DMS79 treated with DMSO at 0.1 percent for 48 hours (cell line): Measurements from ENCODE around the gene MRPL47.
"Not testable (repeated sequence)": the region's sequence is repeated elsewhere in the genome, so short reads cannot be mapped to it uniquely, and the experiment has no call there.

Source experiments
- DNase-seq: peaks from one replicate; lab custom pipeline; 2025; lab: John Stamatoyannopoulos, UW

The MRPL47 gene

DNA sequence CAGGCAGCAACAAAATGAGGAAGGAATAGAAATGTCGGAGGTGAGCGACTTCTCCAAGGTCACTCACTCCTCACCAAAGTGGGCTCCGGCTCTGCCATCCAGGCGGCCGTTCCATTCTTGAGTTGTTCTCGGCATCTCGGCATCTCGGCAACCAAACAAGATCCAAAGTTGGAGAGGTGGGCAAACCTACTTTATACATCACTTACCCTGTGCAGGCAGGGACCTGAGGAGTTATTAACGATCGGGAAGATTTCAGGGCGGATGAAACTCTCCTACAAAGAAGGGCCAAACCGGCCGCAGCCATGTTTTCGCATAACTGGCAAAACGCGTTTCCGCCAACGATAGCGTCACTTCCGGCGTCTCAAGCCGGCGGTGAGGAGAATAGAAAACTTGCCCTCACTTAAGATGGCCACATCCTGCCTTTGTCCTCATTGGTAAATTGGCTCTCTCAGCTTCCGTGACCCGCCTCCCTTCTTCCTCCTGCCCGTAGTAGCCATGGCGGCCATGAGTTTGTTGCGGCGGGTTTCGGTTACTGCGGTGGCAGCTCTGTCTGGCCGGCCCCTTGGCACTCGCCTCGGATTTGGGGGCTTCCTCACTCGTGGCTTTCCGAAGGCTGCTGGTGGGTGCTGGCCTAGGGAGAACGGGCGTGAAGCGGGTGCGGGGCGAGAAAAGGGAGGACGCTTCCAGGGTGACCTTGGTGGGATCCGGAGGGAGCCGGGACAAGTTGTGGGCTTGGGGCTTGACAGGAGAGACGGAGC lies at the start of gene MRPL47, which contains the start of gene NDUFB5:
Gene MRPL47 (minus strand): TSS at position 318 of the 758 bp plus-strand sequence. CDS start 14 bp downstream, at position 304.
Gene NDUFB5 (plus strand): TSS at position 474 of the 758 bp plus-strand sequence. CDS start 22 bp downstream, at position 496.
- peak; percentile 98 for DNase-seq

DNA sequence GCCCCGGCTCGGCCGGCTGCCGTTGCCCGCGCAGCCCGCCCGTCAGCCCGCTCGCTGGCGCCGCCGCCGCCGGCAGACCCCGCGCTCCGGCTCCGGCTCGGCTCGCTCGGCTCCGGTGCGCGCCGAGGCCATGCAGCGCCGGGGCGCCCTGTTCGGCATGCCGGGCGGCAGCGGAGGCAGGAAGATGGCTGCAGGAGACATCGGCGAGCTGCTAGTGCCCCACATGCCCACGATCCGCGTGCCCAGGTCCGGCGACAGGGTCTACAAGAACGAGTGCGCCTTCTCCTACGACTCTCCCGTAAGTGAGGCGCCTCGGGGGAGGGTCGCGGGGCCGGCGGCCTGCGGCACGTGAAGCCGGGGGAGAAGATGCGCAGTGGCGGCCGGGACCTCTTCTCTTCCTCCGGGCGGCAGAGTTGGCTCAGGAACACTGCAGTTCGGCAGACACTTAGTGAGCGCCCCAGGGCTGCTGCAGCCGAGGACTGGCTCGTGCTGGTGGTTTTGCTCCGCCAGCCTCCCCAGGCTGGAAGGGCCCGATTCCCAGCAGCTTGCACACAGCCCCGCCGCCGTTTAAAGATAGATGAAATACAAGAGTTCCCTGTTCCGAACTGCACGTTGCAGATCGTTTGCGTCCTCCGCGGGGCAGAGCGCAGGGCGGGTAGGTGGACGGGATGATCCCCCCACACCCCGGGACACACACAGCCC lies 48.8 kb upstream of the MRPL47 start:
- DNase-seq = peak; percentile 71

GRCh38 chr3:179652447-179653095 lies 48.1 kb upstream of the MRPL47 start, which contains the start of gene USP13:
Gene USP13, plus strand, starts transcription at chr3:179653040. Its CDS starts 186 bp downstream, at chr3:179653226.
- peak; percentile 78 for DNase-seq

GRCh38 chr3:179651687-179652446 lies 47.4 kb upstream of the MRPL47 start:
- DNase-seq = peak; percentile 64

- DNase-seq = no peak
Measured at GRCh38 chr3:179646177-179646576, 41.7 kb upstream of the MRPL47 start.

- not testable (repeated sequence) for DNase-seq
Measured at GRCh38 chr3:179643837-179644236, 39.4 kb upstream of the MRPL47 start.

- no peak for DNase-seq
Measured at GRCh38 chr3:179642871-179643270, 38.4 kb upstream of the MRPL47 start.

GRCh38 chr3:179640469-179640868 lies 36.0 kb upstream of the MRPL47 start:
- no peak for DNase-seq

- no peak for DNase-seq
Measured at GRCh38 chr3:179630753-179631451, 26.5 kb upstream of the MRPL47 start.

DNA sequence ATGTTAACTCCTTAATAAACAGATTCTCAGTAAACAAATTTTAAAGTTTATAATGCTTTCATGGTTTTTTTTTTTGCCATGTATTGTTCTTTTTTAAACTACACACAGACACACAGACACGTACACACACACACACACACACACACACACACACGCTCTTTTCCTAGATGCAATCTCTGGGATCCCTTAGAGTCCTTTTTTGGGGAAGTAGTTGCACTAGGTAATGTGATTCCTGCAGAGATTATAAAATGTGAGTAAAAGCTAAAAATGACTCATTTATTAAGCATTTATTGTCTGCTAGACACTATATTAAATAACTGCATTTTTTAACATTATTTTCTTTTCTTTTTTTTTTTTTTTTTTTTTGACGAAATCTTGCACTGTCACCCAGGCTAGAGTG lies 20.0 kb upstream of the MRPL47 start:
- no peak for DNase-seq

DNA sequence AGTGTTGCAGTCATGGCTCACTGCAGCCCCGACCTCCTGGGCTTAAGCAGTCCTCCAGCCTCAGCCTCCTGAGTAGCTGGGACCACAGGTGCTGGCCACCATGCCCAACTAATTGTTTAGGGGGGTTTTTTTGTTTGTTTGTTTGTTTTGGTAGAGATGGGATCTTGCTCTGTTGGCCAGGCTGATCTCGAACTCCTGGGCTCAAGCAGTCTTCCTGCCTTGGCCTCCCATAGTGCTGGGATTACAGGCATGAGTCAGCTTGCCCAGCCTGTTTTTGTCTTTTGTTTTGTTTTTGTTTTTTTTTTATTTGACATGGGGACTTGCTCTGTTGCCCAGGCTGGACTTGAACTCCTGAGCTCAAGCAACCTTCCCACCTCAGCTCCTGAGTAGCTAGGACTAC lies 17.6 kb upstream of the MRPL47 start:
- no peak for DNase-seq

DNA sequence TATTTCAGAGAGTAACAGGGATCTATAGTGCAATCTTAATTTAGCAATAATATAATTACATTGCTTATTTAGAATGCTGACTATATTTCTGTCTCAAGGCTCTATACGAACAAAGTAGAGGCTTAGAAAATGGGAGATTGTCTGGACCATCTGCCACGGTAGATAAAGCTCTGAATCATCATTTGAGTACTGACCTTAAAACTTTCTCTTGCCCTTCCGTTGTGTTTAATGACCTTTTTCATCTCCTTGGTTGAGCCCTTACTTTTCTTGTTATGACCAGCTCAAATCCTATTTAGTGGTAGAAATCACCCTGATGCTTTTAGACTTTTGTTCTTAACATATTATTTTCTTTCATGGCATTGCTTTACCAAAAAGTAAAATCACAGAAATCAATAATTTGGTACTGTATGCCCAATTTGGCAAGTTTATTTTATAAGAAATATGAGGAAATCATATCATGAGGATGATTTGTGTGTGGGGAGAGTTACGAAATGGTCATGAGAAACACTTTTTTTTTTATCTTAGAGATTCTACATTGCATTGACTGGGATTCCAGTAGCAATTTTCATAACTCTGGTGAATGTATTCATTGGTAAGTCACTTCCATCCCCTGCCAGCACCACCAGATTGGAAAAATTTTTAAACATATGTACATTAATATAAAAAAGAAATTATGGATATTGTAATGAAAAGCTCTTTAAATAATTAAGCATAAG lies 11.2 kb upstream of the MRPL47 start:
- no peak for DNase-seq

- DNase-seq = no peak
Measured at GRCh38 chr3:179613807-179614206, 9.4 kb upstream of the MRPL47 start.

- DNase-seq = no peak
Measured at GRCh38 chr3:179610066-179610465, 5.6 kb upstream of the MRPL47 start.

- DNase-seq = peak; percentile 4
Measured at GRCh38 chr3:179608931-179609720, 4.7 kb upstream of the MRPL47 start.

GRCh38 chr3:179606534-179607085 lies 2.2 kb upstream of the MRPL47 start:
- DNase-seq = no peak

DNA sequence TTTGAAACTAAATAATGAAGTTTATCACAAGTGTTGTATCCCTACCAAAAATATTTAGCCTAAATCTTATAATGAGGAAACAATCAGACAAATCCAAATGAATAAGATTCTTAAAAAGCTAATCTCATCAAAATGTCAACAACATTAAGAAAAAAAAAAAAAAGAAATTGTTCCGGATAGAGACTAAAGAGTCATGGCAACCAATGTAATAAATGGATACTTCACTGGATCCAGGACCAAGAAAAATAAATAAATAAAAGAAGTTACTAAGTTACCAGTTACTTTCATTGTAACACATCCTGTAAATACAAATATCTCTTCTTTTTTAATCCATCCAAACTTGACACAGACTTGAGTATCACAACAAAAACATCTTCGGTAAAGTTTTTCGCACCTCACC lies 607 bp downstream of the MRPL47 start:
- no peak for DNase-seq

DNA sequence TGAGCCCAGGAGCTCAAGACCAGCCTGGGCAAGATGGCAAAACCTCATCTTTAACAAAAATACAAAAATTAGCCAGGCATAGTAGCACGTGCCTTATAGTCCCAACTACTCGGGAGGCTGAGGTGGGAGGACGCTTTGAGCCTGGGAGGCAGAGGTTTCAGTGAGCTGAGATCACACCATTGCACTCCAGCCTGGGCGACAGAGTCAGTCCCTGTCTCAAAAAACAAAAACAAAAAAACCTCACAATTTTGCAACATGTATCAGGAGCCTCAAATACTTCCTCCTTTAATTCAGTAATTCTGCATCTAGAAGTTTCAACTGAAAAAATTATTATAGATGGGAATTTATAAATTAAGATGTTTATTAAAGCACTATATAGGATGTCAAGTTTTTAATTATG lies 1.1 kb downstream of the MRPL47 start:
- no peak for DNase-seq

DNA sequence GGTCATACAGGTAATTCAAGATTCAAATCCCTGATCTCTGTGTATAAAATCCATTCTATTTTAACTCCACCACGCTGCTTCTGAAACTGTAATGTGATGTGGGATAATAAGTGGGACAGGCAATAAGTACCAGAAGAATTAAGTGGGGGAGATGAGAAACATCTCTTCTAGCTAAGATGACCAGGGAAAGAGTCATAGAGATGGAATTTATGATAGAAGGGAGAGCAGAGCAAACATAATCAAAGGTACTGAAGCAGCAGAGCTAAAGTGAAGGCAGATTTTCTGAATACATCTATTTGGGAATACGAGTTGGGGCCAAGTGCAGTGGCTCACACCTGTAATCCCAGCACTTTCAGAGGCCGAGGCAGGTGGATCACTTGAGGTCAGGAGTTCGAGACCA lies 4.9 kb downstream of the MRPL47 start:
- DNase-seq = no peak
